GM23338 (cell line): ENCODE data around the gene KCNA2. TPM values are rescaled to one million over a fixed set of nuclear protein-coding genes. Genes with fewer than 3 reads are reported as not detected.

Experiments
- ATAC-seq: fragments of 200-7000 bp; cut with Tn5 transposase; 3 replicates; pipeline ENCODE4 v1.9.1; 2020
- DNase-seq: peaks from one replicate; pipeline ENCODE4 v3.0.0-alpha.2; 2015; ENCODE audit warnings: low spot score
- H2AFZ ChIP-seq: fragments of 200-600 bp; sonication (generic); 2 replicates; pipeline ENCODE4 v1.8.0; 2016; ENCODE audit warnings: antibody characterized with exemption, mild to moderate bottlenecking, moderate library complexity
- H3F3A ChIP-seq: fragments of 200-600 bp; sonication (generic); replicated peaks from 2 replicates; pipeline ENCODE4 v1.8.0; 2017; ENCODE audit warnings: antibody characterized with exemption, mixed run types, low read depth
- H3K27ac ChIP-seq: fragments of 200-600 bp; sonication (generic); 2 replicates; pipeline ENCODE4 v1.6.1; 2016; ENCODE audit warnings: low read depth
- H3K27me3 ChIP-seq: fragments of 200-600 bp; sonication (generic); 2 replicates; pipeline ENCODE4 v1.8.0; 2016; ENCODE audit warnings: mild to moderate bottlenecking, mixed run types, moderate library complexity; ENCODE audit not compliant: insufficient read depth
- H3K36me3 ChIP-seq: fragments of 200-600 bp; sonication (generic); 2 replicates; pipeline ENCODE4 v1.8.0; 2016; ENCODE audit warnings: mild to moderate bottlenecking; ENCODE audit not compliant: insufficient read depth
- H3K4me1 ChIP-seq: fragments of 200-600 bp; sonication (generic); 2 replicates; pipeline ENCODE4 v1.8.0; 2016; ENCODE audit warnings: mild to moderate bottlenecking, moderate library complexity; ENCODE audit not compliant: insufficient read depth
- H3K4me2 ChIP-seq: fragments of 200-600 bp; sonication (generic); 2 replicates; pipeline ENCODE4 v1.7.1; 2017; ENCODE audit warnings: mixed run types
- H3K4me3 ChIP-seq: fragments of 200-600 bp; sonication (generic); 2 replicates; pipeline ENCODE4 v1.6.1; 2016; ENCODE audit warnings: mixed run types
- H3K79me2 ChIP-seq: fragments of 200-600 bp; sonication (generic); replicated peaks from 2 replicates; pipeline ENCODE4 v1.8.0; 2017; ENCODE audit warnings: mild to moderate bottlenecking; ENCODE audit not compliant: insufficient read depth
- H3K9me2 ChIP-seq: fragments of 200-600 bp; sonication (generic); 2 replicates; pipeline ENCODE4 v1.8.0; 2017; ENCODE audit not compliant: insufficient read depth
- H4K20me1 ChIP-seq: fragments of 200-600 bp; sonication (generic); replicated peaks from 2 replicates; pipeline ENCODE4 v1.8.0; 2017; ENCODE audit warnings: mild to moderate bottlenecking; ENCODE audit not compliant: insufficient read depth
- H3K27ac Mint-ChIP-seq: 2 replicates; pipeline ENCODE4 v1.8.0; 2020; ENCODE audit warnings: inconsistent platforms, mild to moderate bottlenecking, moderate library complexity, mixed read lengths
- H3K27me3 Mint-ChIP-seq: 3 replicates; pipeline ENCODE4 v1.8.0; 2022; ENCODE audit warnings: low read depth, mild to moderate bottlenecking, moderate library complexity, mixed read lengths, inconsistent platforms; ENCODE audit not compliant: insufficient read depth, poor library complexity
- H3K36me3 Mint-ChIP-seq: 3 replicates; pipeline ENCODE4 v1.8.0; 2021; ENCODE audit warnings: low read depth, mild to moderate bottlenecking, inconsistent platforms, moderate library complexity, mixed read lengths
- H3K4me1 Mint-ChIP-seq: 3 replicates; pipeline ENCODE4 v1.8.0; 2020; ENCODE audit warnings: mild to moderate bottlenecking, inconsistent platforms, mixed read lengths
- H3K4me3 Mint-ChIP-seq: 3 replicates; pipeline ENCODE4 v1.8.0; 2021; ENCODE audit warnings: moderate library complexity, mild to moderate bottlenecking, inconsistent platforms, mixed read lengths
- H3K9me3 Mint-ChIP-seq: 3 replicates; pipeline ENCODE4 v1.8.0; 2020; ENCODE audit warnings: moderate library complexity, mild to moderate bottlenecking, inconsistent platforms, mixed read lengths
- CREB1 ChIP-seq: fragments of 250-450 bp; sonication (Bioruptor Pico); IDR thresholded peaks from 2 replicates; pipeline ENCODE4 v1.5.0; 2020; ENCODE audit warnings: low read depth, mild to moderate bottlenecking, moderate library complexity
- CTCF ChIP-seq, 2 experiments: fragments of 200-600 bp in 1 of 2; sonication (generic) in 1 of 2; conservative IDR thresholded peaks; 2 replicates each; pipeline versions ENCODE4 v1.5.1 to v1.6.1; 2016 to 2017; ENCODE audit warnings: antibody characterized with exemption in 2 of 2, low read depth in 2 of 2, mild to moderate bottlenecking in 2 of 2, moderate library complexity in 1 of 2
- EZH2 ChIP-seq: fragments of 200-600 bp; sonication (generic); IDR thresholded peaks from one replicate; pipeline ENCODE4 v1.8.0; 2017; ENCODE audit warnings: antibody characterized with exemption, mild to moderate bottlenecking, low read depth; ENCODE audit not compliant: unreplicated experiment
- JUNB ChIP-seq: IDR thresholded peaks from one replicate; pipeline ENCODE4 v1.6.1; 2016; ENCODE audit warnings: antibody characterized with exemption; ENCODE audit not compliant: unreplicated experiment
- NANOG ChIP-seq: IDR thresholded peaks from 2 replicates; pipeline ENCODE4 v1.6.1; 2016; ENCODE audit warnings: antibody characterized with exemption, borderline replicate concordance
- POLR2AphosphoS5 ChIP-seq: IDR thresholded peaks from 2 replicates; pipeline ENCODE4 v1.6.1; 2016; ENCODE audit warnings: antibody characterized with exemption, low read depth
- ZNF462 ChIP-seq: fragments of 250-450 bp; sonication (Bioruptor Pico); IDR thresholded peaks from 2 replicates; pipeline ENCODE4 v1.5.0; 2020; ENCODE audit warnings: mild to moderate bottlenecking, moderate library complexity
- polyA plus RNA-seq: library from polyadenylated mRNA; unstranded; fragments of >200 nt; fragmentation: Nextera tagmentation; extraction: Ambion mirVana; gene quantifications from 2 replicates; pipeline ENCODE4 v1.2.1, GENCODE V29; 2016
- total RNA-seq: library from RNA; depleted of rRNA; stranded (reverse); fragments of >200 nt; shearing (Covaris generic); gene quantifications from 2 replicates; pipeline ENCODE4 v1.2.3, GENCODE V29; 2014

The KCNA2 gene
- total and polyA plus RNA-seq, 2 experiments from 2014 or later, result 0.11 to 1.5 TPM

DNA sequence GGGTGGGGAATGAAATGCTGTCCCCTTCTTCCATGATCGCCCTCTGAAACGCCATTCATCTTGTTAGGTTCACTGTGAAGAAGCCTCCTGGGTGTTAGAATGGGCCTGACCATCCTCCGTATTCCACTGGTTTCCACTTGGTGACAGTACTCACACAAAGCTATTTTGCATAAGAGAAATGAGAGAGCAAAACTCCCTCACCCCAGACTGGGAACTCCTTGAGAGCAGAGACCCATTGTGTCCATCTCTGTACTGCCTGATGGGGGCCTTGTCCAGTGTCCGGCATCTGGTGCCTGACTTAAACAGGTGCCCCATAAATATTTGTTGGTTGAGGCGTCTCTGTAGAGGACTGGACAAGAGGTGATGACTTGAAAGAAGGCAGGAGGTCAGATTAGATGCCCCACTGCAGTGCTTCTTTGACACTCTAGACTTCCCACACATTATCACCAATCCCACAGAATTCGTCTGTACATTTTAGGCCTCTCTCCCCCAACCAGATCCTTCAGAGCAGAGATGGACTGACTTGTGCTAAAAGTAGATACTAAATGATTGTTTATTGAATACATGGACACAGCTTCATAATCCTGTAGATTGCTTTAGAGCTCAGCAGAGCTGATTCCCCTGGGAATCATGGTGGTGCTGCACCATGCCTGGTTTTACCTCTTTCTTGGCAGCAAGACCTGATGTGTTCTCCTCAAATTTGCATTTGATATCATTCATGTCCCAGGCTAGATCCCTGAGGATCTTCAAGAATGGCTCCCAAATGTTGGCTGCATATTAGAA is 22.4 kb upstream of the KCNA2 start (continued):
- no peak for TF ChIP-seq ZNF462 (CRISPR knock-in tag)

GRCh38 chr1:110627764-110628163 is 21.6 kb upstream of the KCNA2 start:
- no peaks in the 10 kb centered on the region; the same call in 2 of the 3 replicates for H3K9me3 Mint-ChIP-seq
- ATAC-seq, result no peak
- Histone ChIP-seq H3F3A (no peaks in the 10 kb centered on the region), H3K27ac (no peak overlapping the region), H3K4me1 (no peaks in the 10 kb centered on the region), H2AFZ (no peak overlapping the region), H3K9me2 (no peaks in the 10 kb centered on the region), H3K27me3 (0 out of 2 replicates have a peak, but pooled peaks cover 3% of the 10 kb centered on the region), H3K4me2 (no peak overlapping the region), H3K36me3 (no peaks in the 10 kb centered on the region), H4K20me1 (no peaks in the 10 kb centered on the region), H3K79me2 (no peaks in the 10 kb centered on the region), H3K4me3 (no peak overlapping the region)
- peaks cover 5% of the 10 kb centered on the region for H3K27me3 Mint-ChIP-seq
- no peaks in the 10 kb centered on the region for H3K36me3 Mint-ChIP-seq
- no peak overlapping the region for H3K27ac Mint-ChIP-seq
- H3K4me3 Mint-ChIP-seq, result no peak overlapping the region
- DNase-seq, result no peak
- H3K4me1 Mint-ChIP-seq, result no peaks in the 10 kb centered on the region
- TF ChIP-seq ZNF462 (CRISPR knock-in tag) (no peak), JUNB (no peak), CREB1 (CRISPR knock-in tag) (no peak), NANOG (no peak), CTCF (conservative IDR thresholded peaks at IDR 0.05; ENCODE audit: low read depth in 2 of 2) (no peak), EZH2 (no peak), POLR2AphosphoS5 (no peak)
